Fibroblast of lung (primary cell): ENCODE data around the gene RIN3.

Experiments used
- EZH2 ChIP-seq: IDR thresholded peaks from 2 replicates; pipeline ENCODE4 v1.5.1; 2012; ENCODE audit warnings: low read length, control low read depth, mild to moderate bottlenecking; ENCODE audit errors: missing control alignments
- TF ChIP-seq, protein P1 (sequence below), 2 donors: IDR thresholded peaks in 1 of 2; conservative IDR thresholded peaks in 1 of 2; 1 replicate in 1 of 2; 2 replicates in 1 of 2; pipeline ENCODE4 v1.5.1; 2011 to 2012; ENCODE audit warnings: low read length in 2 of 2, control low read depth in 1 of 2, inconsistent platforms in 1 of 2, low read depth in 1 of 2, mild to moderate bottlenecking in 1 of 2

DNA sequence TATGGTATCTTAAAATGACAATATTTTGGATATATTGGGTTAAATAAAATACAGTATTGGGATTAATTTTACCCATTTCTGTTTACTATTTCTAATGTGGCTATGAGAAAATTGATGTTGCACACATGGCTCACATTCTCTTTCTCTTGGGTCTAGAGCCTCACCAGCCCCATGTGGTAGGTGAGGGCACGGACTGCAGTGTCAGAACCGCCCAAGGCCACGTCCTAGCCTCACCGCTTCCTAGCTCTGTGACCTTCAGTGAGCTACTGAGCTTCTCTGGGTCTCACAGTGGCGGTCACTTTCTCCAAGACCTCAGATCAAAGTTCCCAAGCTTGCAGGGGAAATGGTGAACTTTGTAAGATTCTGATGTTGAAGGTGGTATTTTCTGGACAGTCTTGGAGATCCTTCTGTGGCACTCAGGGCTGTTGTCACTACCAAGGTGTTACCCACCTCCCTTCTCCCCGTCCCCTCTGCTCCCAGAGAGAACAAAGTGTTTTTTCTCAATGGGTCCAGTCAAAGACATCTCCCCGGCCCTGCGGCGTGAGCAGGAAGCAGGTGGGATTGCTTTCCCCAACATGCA, 87.6 kb downstream of the RIN3 start:
- TF ChIP-seq, protein P1, sequence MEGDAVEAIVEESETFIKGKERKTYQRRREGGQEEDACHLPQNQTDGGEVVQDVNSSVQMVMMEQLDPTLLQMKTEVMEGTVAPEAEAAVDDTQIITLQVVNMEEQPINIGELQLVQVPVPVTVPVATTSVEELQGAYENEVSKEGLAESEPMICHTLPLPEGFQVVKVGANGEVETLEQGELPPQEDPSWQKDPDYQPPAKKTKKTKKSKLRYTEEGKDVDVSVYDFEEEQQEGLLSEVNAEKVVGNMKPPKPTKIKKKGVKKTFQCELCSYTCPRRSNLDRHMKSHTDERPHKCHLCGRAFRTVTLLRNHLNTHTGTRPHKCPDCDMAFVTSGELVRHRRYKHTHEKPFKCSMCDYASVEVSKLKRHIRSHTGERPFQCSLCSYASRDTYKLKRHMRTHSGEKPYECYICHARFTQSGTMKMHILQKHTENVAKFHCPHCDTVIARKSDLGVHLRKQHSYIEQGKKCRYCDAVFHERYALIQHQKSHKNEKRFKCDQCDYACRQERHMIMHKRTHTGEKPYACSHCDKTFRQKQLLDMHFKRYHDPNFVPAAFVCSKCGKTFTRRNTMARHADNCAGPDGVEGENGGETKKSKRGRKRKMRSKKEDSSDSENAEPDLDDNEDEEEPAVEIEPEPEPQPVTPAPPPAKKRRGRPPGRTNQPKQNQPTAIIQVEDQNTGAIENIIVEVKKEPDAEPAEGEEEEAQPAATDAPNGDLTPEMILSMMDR (conservative IDR thresholded peaks at IDR 0.05 in 1 of 2, IDR thresholded peaks at IDR 0.05 in 1 of 2; ENCODE audit: low read depth in 1 of 2, low read length in 2 of 2), result no peak
- no peak for TF ChIP-seq EZH2
